Esophagus squamous epithelium (tissue), 5 donors: ENCODE results near the gene ICA1. TPM values are rescaled to one million over a fixed set of nuclear protein-coding genes. Genes with fewer than 3 reads are reported as not detected.

ENCODE experiments used
- DNase-seq: peaks from one replicate; lab custom pipeline; 2025; lab: John Stamatoyannopoulos, UW
- H3K27ac ChIP-seq, 4 donors: fragments of 200-600 bp; sonication (generic); one replicate each; pipeline ENCODE4 v1.5.1; 2016 to 2019; ENCODE audit warnings: mild to moderate bottlenecking in 1 of 4
- H3K27me3 ChIP-seq, 4 donors: fragments of 200-600 bp; sonication (generic); 1 replicate in 3 of 4; 2 replicates in 1 of 4; pipeline versions ENCODE4 v1.5.1 to v1.6.0; 2017 to 2021; ENCODE audit warnings: antibody characterized with exemption in 1 of 4
- H3K36me3 ChIP-seq, 3 donors: fragments of 200-600 bp; sonication (generic); one replicate each; pipeline ENCODE4 v1.5.1; 2016 to 2019
- H3K4me1 ChIP-seq, 3 donors: fragments of 200-600 bp; sonication (generic); one replicate each; pipeline ENCODE4 v1.5.1; 2017 to 2019
- H3K4me3 ChIP-seq, 4 donors: fragments of 200-600 bp; sonication (generic); 1 replicate in 3 of 4; 2 replicates in 1 of 4; pipeline ENCODE4 v1.5.1; 2016 to 2019; ENCODE audit warnings: mild to moderate bottlenecking in 2 of 4, moderate library complexity in 1 of 4
- H3K9me3 ChIP-seq, 3 donors: fragments of 200-600 bp; sonication (generic); one replicate each; pipeline ENCODE4 v1.5.1; 2016 to 2019
- CTCF ChIP-seq, 6 experiments: fragments of 450-650 bp in 4 of 6; fragments of 200-600 bp in 2 of 6; sonication (generic) in 2 of 6; IDR thresholded peaks; one replicate each; pipeline ENCODE4 v1.5.1; 2016 to 2019; ENCODE audit warnings: antibody characterized with exemption in 6 of 6, mild to moderate bottlenecking in 4 of 6, moderate library complexity in 4 of 6
- POLR2A ChIP-seq, 4 donors: fragments of 450-650 bp; IDR thresholded peaks; one replicate each; pipeline ENCODE4 v1.6.1; 2017; ENCODE audit warnings: antibody characterized with exemption in 4 of 4, mild to moderate bottlenecking in 4 of 4, moderate library complexity in 3 of 4
- WGBS, 2 donors: methylation state at CpG; one replicate each; pipeline ENCODE4 v1.1.5; 2018; 5-methylcytosine and 5-hydroxymethylcytosine counted together
- intact Hi-C: fragments of 100-400 bp; cut with DNase I; formaldehyde crosslinking; loops from one replicate; pipeline ENCODE4 v1.15.0; 2022
- total RNA-seq, 4 donors: library from RNA; depleted of rRNA; stranded (reverse); fragments of >200 nt; gene quantifications; one replicate each; pipeline ENCODE4 v1.1.0, GENCODE V29; 2016
- donor health status: DM: yes; HTN: yes; CAD: no.

The ICA1 gene
- total RNA-seq, 4 donors from 2014 or later, result 5.6 to 12.6 (median 9.6) TPM

GRCh38 chr7:8134089-8134733 is 127.8 kb downstream of the ICA1 start:
- 63 to 68% methylated on average over 10 of the region's 10 CpGs for WGBS, 2 donors
- TF ChIP-seq CTCF (IDR thresholded peaks at IDR 0.05) (no peak), POLR2A (IDR thresholded peaks at IDR 0.05) (no peak)
- intact Hi-C loops, result no loop called here

GRCh38 chr7:8133188-8133848 is 128.6 kb downstream of the ICA1 start:
- WGBS, 2 donors, result 81 to 86% methylated on average over 2 of the region's 2 CpGs

More at GRCh38 chr7:8134089-8134733, 127.8 kb downstream of the ICA1 start:
- Histone ChIP-seq H3K4me1 (no peaks in the 10 kb centered on the region), H3K9me3 (no peaks in the 10 kb centered on the region), H3K36me3 (no peaks in the 10 kb centered on the region), H3K27me3 (no peaks in the 10 kb centered on the region), H3K4me3 (no peak overlapping the region), H3K27ac (peak overlapping the region in 2 of 4 donors; percentile 7 to 11)
- no peak for DNase-seq

GRCh38 chr7:8131694-8132605 is 130.0 kb downstream of the ICA1 start:
- no peaks in the 10 kb centered on the region for H3K9me3 ChIP-seq
- H3K36me3 ChIP-seq, result no peaks in the 10 kb centered on the region
- H3K27ac ChIP-seq, result peak overlapping the region in 3 of 4 donors; percentile 34 to 55 (median 46)
- WGBS, 2 donors, result 58 to 62% methylated on average over 5 of the region's 5 CpGs
- H3K4me3 ChIP-seq, result no peak overlapping the region
- TF ChIP-seq CTCF (IDR thresholded peaks at IDR 0.05) (no peak), POLR2A (IDR thresholded peaks at IDR 0.05) (no peak)
- H3K27me3 ChIP-seq, result no peaks in the 10 kb centered on the region
- intact Hi-C loops, result no loop called here
- H3K4me1 ChIP-seq, result no peaks in the 10 kb centered on the region
- no peak for DNase-seq

More at GRCh38 chr7:8133188-8133848, 128.6 kb downstream of the ICA1 start:
- Histone ChIP-seq H3K4me1 (no peaks in the 10 kb centered on the region), H3K9me3 (no peaks in the 10 kb centered on the region), H3K36me3 (no peaks in the 10 kb centered on the region), H3K4me3 (no peak overlapping the region), H3K27ac (no peak overlapping the region), H3K27me3 (no peaks in the 10 kb centered on the region)
- no peak for DNase-seq
- TF ChIP-seq CTCF (IDR thresholded peaks at IDR 0.05) (no peak), POLR2A (IDR thresholded peaks at IDR 0.05) (no peak)
- intact Hi-C loops, result no loop called here

- WGBS, 2 donors, result 79 to 93% methylated on average over 1 of the region's 1 CpG
- Histone ChIP-seq H3K4me1 (no peaks in the 10 kb centered on the region), H3K27me3 (no peaks in the 10 kb centered on the region), H3K9me3 (no peaks in the 10 kb centered on the region), H3K4me3 (no peak overlapping the region), H3K27ac (no peak overlapping the region), H3K36me3 (no peaks in the 10 kb centered on the region)
- intact Hi-C loops, result no loop called here
- DNase-seq, result no peak
- no peak for TF ChIP-seq CTCF (IDR thresholded peaks at IDR 0.05)
Measured at GRCh38 chr7:8130663-8131062, 131.3 kb downstream of the ICA1 start.
